GM12878 (cell line): ENCODE results near the gene UBXN6. TPM values are rescaled to one million over a fixed set of nuclear protein-coding genes. Genes with fewer than 3 reads are reported as not detected.

ENCODE experiments used
- ATAC-seq: fragments of 200-7000 bp; cut with Tn5 transposase; 3 replicates; pipeline ENCODE4 v1.9.1; 2020; ENCODE audit warnings: mild to moderate bottlenecking, moderate library complexity
- BruUV-seq: library from RNA; stranded (reverse); fragments of 400-500 nt; replicated peaks from 2 replicates; lab custom pipeline; 2021; lab: Mats Ljungman, UMichigan
- CTCF ChIA-PET: fragments of 300-600 bp; sonication (Branson Sonifier 250); formaldehyde crosslinking; extraction: SDS; loops from one replicate; lab custom pipeline; 2021; ENCODE audit warnings: inconsistent platforms; lab: Yijun Ruan, JAX
- POLR2A ChIA-PET: fragments of 350-600 bp; formaldehyde crosslinking; extraction: SDS; loops from one replicate; lab custom pipeline; 2021; ENCODE audit warnings: inconsistent platforms; lab: Charles Lee
- RAD21 ChIA-PET: fragments of 300-600 bp; sonication (Branson Sonifier 250); formaldehyde crosslinking; loops from one replicate; lab custom pipeline; 2023; ENCODE audit warnings: antibody characterized with exemption; ENCODE audit not compliant: unreplicated experiment; lab: Charles Lee
- SMC1A ChIA-PET: fragments of 300-600 bp; sonication (Branson Sonifier 250); formaldehyde crosslinking; loops from one replicate; lab custom pipeline; 2023; ENCODE audit not compliant: unreplicated experiment, uncharacterized antibody; lab: Charles Lee
- DNase-seq: peaks from one replicate; pipeline ENCODE4 v3.0.0-alpha.2; 2011; ENCODE audit warnings: low read depth, low spot score
- FAIRE-seq: peaks from 3 replicates; lab custom pipeline; 2011; peaks lifted over from hg19 to GRCh38; lab: Jason Lieb, UNC
- H2AFZ ChIP-seq: 2 replicates; pipeline ENCODE4 v1.6.0; 2011; ENCODE audit warnings: low read depth, low read length, control low read depth; ENCODE audit not compliant: control insufficient read depth
- H3K27ac ChIP-seq: 2 replicates; pipeline ENCODE4 v1.5.1; 2011; ENCODE audit warnings: control low read depth; ENCODE audit not compliant: control insufficient read depth, insufficient read depth
- H3K27me3 ChIP-seq, 2 experiments: replicated peaks in 1 of 2; 2 replicates each; pipeline versions ENCODE4 v1.6.0 to v1.6.1; 2011; ENCODE audit warnings: low read length in 1 of 2; ENCODE audit not compliant: control insufficient read depth in 2 of 2, insufficient read depth in 2 of 2
- H3K36me3 ChIP-seq, 2 experiments: 2 replicates each; pipeline ENCODE4 v1.5.1; 2011; ENCODE audit warnings: low read length in 1 of 2; ENCODE audit not compliant: control insufficient read depth in 2 of 2, insufficient read depth in 2 of 2
- H3K4me1 ChIP-seq: 2 replicates; pipeline ENCODE4 v1.6.1; 2011; ENCODE audit warnings: mild to moderate bottlenecking, low read length, moderate library complexity, mixed read lengths; ENCODE audit not compliant: control insufficient read depth, insufficient read depth
- H3K4me2 ChIP-seq: 2 replicates; pipeline ENCODE4 v1.6.0; 2011; ENCODE audit warnings: control low read depth; ENCODE audit not compliant: control insufficient read depth, insufficient read depth
- H3K4me3 ChIP-seq: fragments of 200-600 bp; sonication (generic); 2 replicates; pipeline ENCODE4 v1.5.1; 2016
- H3K79me2 ChIP-seq: 2 replicates; pipeline ENCODE4 v1.6.0; 2011; ENCODE audit warnings: low read length; ENCODE audit not compliant: control insufficient read depth, insufficient read depth
- H3K9ac ChIP-seq: 2 replicates; pipeline ENCODE4 v1.8.0; 2011; ENCODE audit warnings: low read length, control low read depth, mixed read lengths; ENCODE audit not compliant: control insufficient read depth, insufficient read depth
- H3K9me3 ChIP-seq: replicated peaks from 3 replicates; pipeline ENCODE4 v1.5.1; 2011; ENCODE audit warnings: mild to moderate bottlenecking, low read length; ENCODE audit not compliant: control insufficient read depth, insufficient read depth
- H4K20me1 ChIP-seq: 2 replicates; pipeline ENCODE4 v1.6.0; 2011; ENCODE audit not compliant: control insufficient read depth, insufficient read depth
- BCL3 ChIP-seq: IDR thresholded peaks from 2 replicates; pipeline ENCODE4 v1.6.1; 2011; ENCODE audit warnings: borderline replicate concordance, low read depth, mild to moderate bottlenecking, moderate library complexity, low read length; ENCODE audit not compliant: insufficient read depth, poor library complexity, severe bottlenecking
- RUNX3 ChIP-seq: IDR thresholded peaks from 2 replicates; pipeline ENCODE4 v1.6.1; 2012; ENCODE audit warnings: low read length, inconsistent platforms
- SUZ12 ChIP-seq: fragments of 200-600 bp; sonication (generic); IDR thresholded peaks from one replicate; pipeline ENCODE4 v1.6.1; 2018; ENCODE audit warnings: antibody characterized with exemption, mild to moderate bottlenecking; ENCODE audit not compliant: unreplicated experiment
- WGBS: methylation state at CpG from one replicate; pipeline ENCODE4 v1.1.6; 2016; ENCODE audit warnings: low lambda C conversion rate; ENCODE audit not compliant: insufficient replicate concordance, insufficient coverage; ENCODE audit errors: missing lambda C conversion rate; 5-methylcytosine and 5-hydroxymethylcytosine counted together
- in situ Hi-C: fragments of 300-500 bp; cut with MboI; formaldehyde crosslinking; loops from 9 replicates; pipeline ENCODE4 v1.14.3; 2018; ENCODE audit warnings: mixed read lengths
- intact Hi-C: fragments of 100-400 bp; cut with micrococcal nuclease; formaldehyde crosslinking; loops from one replicate; pipeline ENCODE4 v1.14.2; 2022; ENCODE audit not compliant: unreplicated experiment
- polyA plus RNA-seq, 11 experiments: library from polyadenylated mRNA; depleted of rRNA in 4 of 11; unstranded in 6 of 11; stranded (reverse) in 5 of 11; fragments of >200 nt; fragmentation: Nextera tagmentation in 4 of 11; fragmentation: Illumina TruSeq in 1 of 11; extraction: Ambion mirVana in 4 of 11; extraction: Trizol in 1 of 11; gene quantifications; 1 replicate in 1 of 11; 2 replicates in 10 of 11; pipeline versions ENCODE4 v1.2.1 to v1.2.3, GENCODE V29; 2011 to 2016; ENCODE audit warnings: inconsistent platforms in 2 of 11, missing spikeins in 2 of 11, low read depth in 1 of 11
- total RNA-seq, 4 experiments: library from RNA; depleted of rRNA in 3 of 4; stranded (reverse); fragments of >200 nt in 3 of 4; fragmentation: Illumina TruSeq in 1 of 4; extraction: Trizol in 1 of 4; gene quantifications; 2 replicates each; pipeline versions ENCODE4 v1.2.1 to v1.2.3, GENCODE V29; 2013 to 2021

The UBXN6 gene
- total and polyA plus RNA-seq, 10 of the 15 experiments (the other 5 are each of a cell fraction or from before 2014, with no cell fraction given), result 0.47 to 50.8 (median 13.0) TPM

GRCh38 chr19:4493104-4493928, 35.7 kb upstream of the UBXN6 start:
- no peaks in the 10 kb centered on the region for H3K9me3 ChIP-seq
- ChIA-PET RAD21 (no interaction called here), SMC1A (no interaction called here), CTCF (no interaction called here), POLR2A (no interaction called here)
- no peaks in the 10 kb centered on the region for H4K20me1 ChIP-seq
- no peaks in the 10 kb centered on the region for H3K4me1 ChIP-seq
- no peaks in the 10 kb centered on the region for H3K27me3 ChIP-seq
- H3K79me2 ChIP-seq, result no peaks in the 10 kb centered on the region
- FAIRE-seq (peak; percentile 74), ATAC-seq (no peak), DNase-seq (no peak)
- intact Hi-C loops (no loop called here), in situ Hi-C loops (no loop called here)
- no peak overlapping the region for H2AFZ ChIP-seq
- TF ChIP-seq SUZ12 (no peak), RUNX3 (0 out of 2 replicates have a peak, but pooled peaks have one; percentile 7), BCL3 (no peak)
- no peak overlapping the region for H3K4me3 ChIP-seq
- no peak overlapping the region for H3K4me2 ChIP-seq
- no peak overlapping the region for H3K27ac ChIP-seq
- H3K9ac ChIP-seq, result no peak overlapping the region
- 87% methylated on average over 31 of the region's 41 CpGs for WGBS
- H3K36me3 ChIP-seq, result peaks cover 11 to 19% of the 10 kb centered on the region in 2 experiments; a peak in 3 of 4 replicates
- BruUV-seq, result no TSS peak
